Neural crest cell (in vitro differentiated cells): ENCODE measurements around the gene ADRA1B. TPM values are rescaled to one million over a fixed set of nuclear protein-coding genes. Genes with fewer than 3 reads are reported as not detected.

Experiments used
- DNase-seq: peaks from one replicate; pipeline ENCODE4 v3.0.0; 2021; ENCODE audit warnings: low read depth, mixed read lengths, low spot score
- H3K27ac Mint-ChIP-seq: one replicate; pipeline ENCODE4 v1.8.0; 2021; ENCODE audit warnings: mild to moderate bottlenecking, mixed read lengths; ENCODE audit not compliant: unreplicated experiment
- H3K27me3 Mint-ChIP-seq: 2 replicates; pipeline ENCODE4 v1.8.0; 2021; ENCODE audit warnings: low read depth, mild to moderate bottlenecking, mixed read lengths
- H3K36me3 Mint-ChIP-seq: 2 replicates; pipeline ENCODE4 v1.8.0; 2021; ENCODE audit warnings: low read depth, mild to moderate bottlenecking, mixed read lengths
- H3K4me1 Mint-ChIP-seq: 2 replicates; pipeline ENCODE4 v1.8.0; 2021; ENCODE audit warnings: mixed read lengths
- H3K4me3 Mint-ChIP-seq: one replicate; pipeline ENCODE4 v1.8.0; 2021; ENCODE audit warnings: mild to moderate bottlenecking, mixed read lengths
- H3K9me3 Mint-ChIP-seq: 2 replicates; pipeline ENCODE4 v1.8.0; 2021; ENCODE audit warnings: mixed read lengths
- CTCF ChIP-seq: fragments of 200-600 bp; sonication (generic); conservative IDR thresholded peaks from 2 replicates; pipeline ENCODE4 v1.5.0; 2021; ENCODE audit warnings: antibody characterized with exemption, mild to moderate bottlenecking
- total RNA-seq: library from RNA; stranded (reverse); gene quantifications from 2 replicates; pipeline ENCODE4 v1.2.1, GENCODE V29; 2021

ADRA1B gene
- total RNA-seq, 1 donor from 2014 or later = 0.19 TPM

- Mint-ChIP-seq H3K36me3 (no peaks in the 10 kb centered on the region), H3K4me1 (peaks cover 44% of the 10 kb centered on the region), H3K4me3 (no peak overlapping the region), H3K27ac (no peak overlapping the region), H3K9me3 (no peaks in the 10 kb centered on the region), H3K27me3 (no peaks in the 10 kb centered on the region)
- DNase-seq = no peak
- TF ChIP-seq CTCF = no peak
Measured at GRCh38 chr5:159906463-159906862, 9.8 kb upstream of the ADRA1B start.

GRCh38 chr5:159906943-159907342, 9.3 kb upstream of the ADRA1B start:
- no peaks in the 10 kb centered on the region for H3K27me3 Mint-ChIP-seq
- H3K9me3 Mint-ChIP-seq = no peaks in the 10 kb centered on the region
- TF ChIP-seq CTCF = no peak
- no peak for DNase-seq
- no peak overlapping the region for H3K4me3 Mint-ChIP-seq
- H3K36me3 Mint-ChIP-seq = no peaks in the 10 kb centered on the region
- H3K27ac Mint-ChIP-seq = no peak overlapping the region
- peaks cover 47% of the 10 kb centered on the region for H3K4me1 Mint-ChIP-seq

- Mint-ChIP-seq H3K27ac (no peak overlapping the region), H3K27me3 (no peaks in the 10 kb centered on the region), H3K4me3 (no peak overlapping the region), H3K36me3 (no peaks in the 10 kb centered on the region), H3K9me3 (no peaks in the 10 kb centered on the region), H3K4me1 (peaks cover 50% of the 10 kb centered on the region)
- no peak for TF ChIP-seq CTCF
- no peak for DNase-seq
Measured at GRCh38 chr5:159907689-159908590, 8.3 kb upstream of the ADRA1B start.

- Mint-ChIP-seq H3K9me3 (no peaks in the 10 kb centered on the region), H3K27ac (no peak overlapping the region), H3K36me3 (no peaks in the 10 kb centered on the region), H3K4me1 (peaks cover 56% of the 10 kb centered on the region), H3K27me3 (no peaks in the 10 kb centered on the region), H3K4me3 (no peak overlapping the region)
- TF ChIP-seq CTCF = no peak
- DNase-seq = no peak
Measured at GRCh38 chr5:159908591-159908940, 7.7 kb upstream of the ADRA1B start.

GRCh38 chr5:159909126-159909525, 7.2 kb upstream of the ADRA1B start:
- Mint-ChIP-seq H3K4me3 (no peak overlapping the region), H3K9me3 (no peaks in the 10 kb centered on the region), H3K4me1 (peaks cover 57% of the 10 kb centered on the region), H3K27me3 (peaks cover 4% of the 10 kb centered on the region), H3K27ac (no peak overlapping the region), H3K36me3 (no peaks in the 10 kb centered on the region)
- no peak for DNase-seq
- no peak for TF ChIP-seq CTCF
